ENCODE measurements around the gene PLA2G2D. TPM values are rescaled to one million over a fixed set of nuclear protein-coding genes. Genes with fewer than 3 reads are reported as not detected.

The PLA2G2D gene
- total and polyA plus RNA-seq, 9 of the 15 experiments (the other 6 are each of a cell fraction or from before 2014, with no cell fraction given), result not detected

- Histone ChIP-seq H4K20me1 (replicated peaks; ENCODE audit: control insufficient read depth, insufficient read depth, low read length) (no peaks in the 10 kb centered on the region), H3K9ac (ENCODE audit: insufficient read depth in 1 of 2, low read depth in 2 of 2, low read length in 2 of 2) (no peak overlapping the region), H3K9me3 (replicated peaks; ENCODE audit: control insufficient read depth, insufficient read depth, low read depth, low read length) (no peaks in the 10 kb centered on the region), H3K27me3 (ENCODE audit: control insufficient read depth in 2 of 2, insufficient read depth in 2 of 2, low read length in 2 of 2) (peaks cover 28 to 68% of the 10 kb centered on the region in 2 experiments; a peak in 4 of 5 replicates), H3K27ac (ENCODE audit: extremely low read depth, low read depth, low read length) (no peak overlapping the region), H3K4me2 (ENCODE audit: insufficient read depth, low read length) (no peak overlapping the region), H3K79me2 (ENCODE audit: control insufficient read depth, insufficient read depth, low read length) (no peaks in the 10 kb centered on the region), H3K4me3 (no peak overlapping the region), H3K9me1 (ENCODE audit: control insufficient read depth, insufficient read depth, low read length) (no peaks in the 10 kb centered on the region), H3K4me1 (replicated peaks in 1 of 2; ENCODE audit: control insufficient read depth in 2 of 2, insufficient read depth in 2 of 2, low read length in 2 of 2) (no peaks in the 10 kb centered on the region), H2AFZ (ENCODE audit: low read depth, low read length) (no peak overlapping the region), H3K36me3 (ENCODE audit: control insufficient read depth, insufficient read depth, low read length) (no peaks in the 10 kb centered on the region)
- BruUV-seq (replicated peaks), result no TSS peak
- in situ Hi-C loops (cut with MboI), result no loop called here
- ChIA-PET POLR2A (interaction anchor here (0.5 kb wide), 1 partner anchor 1079 kb away, joined by 3 read pairs; no protein-coding TSS in a partner anchor), CTCF (ENCODE audit: low intra/inter-chr PET ratio) (no interaction called here)
- no peak for DNase-seq (ENCODE audit: extremely low read depth in 1 of 4, low spot score in 3 of 4)
- TF ChIP-seq KLF10 (CRISPR knock-in tag; IDR thresholded peaks at IDR 0.05), result no peak
- TF ChIP-seq CEBPB (tag; IDR thresholded peaks at IDR 0.05), result no peak
- no peak for TF ChIP-seq KAT2B (IDR thresholded peaks at IDR 0.05; ENCODE audit: low read depth, low read length)
- TF ChIP-seq ZC3H11A (IDR thresholded peaks at IDR 0.05; ENCODE audit: low read depth, low read length), result no peak
- no peak for TF ChIP-seq ZNF740 (CRISPR knock-in tag; IDR thresholded peaks at IDR 0.05)
- no peak for TF ChIP-seq ZNF740 (tag; IDR thresholded peaks at IDR 0.05)
- no peak for TF ChIP-seq HDAC1 (IDR thresholded peaks at IDR 0.05)
- no peak for FAIRE-seq
- no peak for ATAC-seq
- WGBS (ENCODE audit: insufficient coverage, low coverage, missing lambda C conversion rate), result 0% methylated on average over 8 of the region's 8 CpGs
- intact Hi-C loops (cut with micrococcal nuclease), result no loop called here
Observed at GRCh38 chr1:20081353-20081810, 38.0 kb downstream of the PLA2G2D start.
